Ramos (cell line): ENCODE measurements around the gene GLT6D1.
"Not testable (repeated sequence)": the region's sequence is repeated elsewhere in the genome, so short reads cannot be mapped to it uniquely, and the experiment has no call there.

Source experiments
- in situ Hi-C: fragments of 300-500 bp; cut with MboI; formaldehyde crosslinking; loops from one replicate; pipeline ENCODE4 v1.14.3; 2022; ENCODE audit warnings: low sequenced_read_pairs; ENCODE audit not compliant: unreplicated experiment

The GLT6D1 gene

GRCh38 chr9:135639196-135639595 lies at the start of gene GLT6D1:
Gene GLT6D1, minus strand, starts transcription at chr9:135639540. Its CDS starts 353 bp downstream, at chr9:135639187.
- in situ Hi-C loops, result no loop called here

- in situ Hi-C loops, result no loop called here
These were observed 49.7 kb upstream of the GLT6D1 start for GRCh38 chr9:135689011-135689410.

- in situ Hi-C loops, result no loop called here
These were observed 47.9 kb upstream of the GLT6D1 start for GRCh38 chr9:135687216-135687615.

GRCh38 chr9:135684691-135685090 lies 45.4 kb upstream of the GLT6D1 start:
- in situ Hi-C loops, result no loop called here

GRCh38 chr9:135683401-135684034 lies 44.2 kb upstream of the GLT6D1 start:
- in situ Hi-C loops, result no loop called here

GRCh38 chr9:135681161-135681560 lies 41.8 kb upstream of the GLT6D1 start:
- in situ Hi-C loops, result no loop called here

GRCh38 chr9:135680056-135680455 lies 40.7 kb upstream of the GLT6D1 start:
- in situ Hi-C loops, result no loop called here

- in situ Hi-C loops, result no loop called here
These were observed 39.1 kb upstream of the GLT6D1 start for GRCh38 chr9:135678236-135679017.

GRCh38 chr9:135677641-135678168 lies 38.4 kb upstream of the GLT6D1 start:
- in situ Hi-C loops, result no loop called here

- in situ Hi-C loops, result no loop called here
These were observed 37.6 kb upstream of the GLT6D1 start for GRCh38 chr9:135676891-135677290.

- in situ Hi-C loops, result no loop called here
These were observed 35.6 kb upstream of the GLT6D1 start for GRCh38 chr9:135674977-135675376.

GRCh38 chr9:135673941-135674340 lies 34.6 kb upstream of the GLT6D1 start:
- in situ Hi-C loops, result no loop called here

GRCh38 chr9:135672786-135673185 lies 33.4 kb upstream of the GLT6D1 start:
- in situ Hi-C loops, result not testable (repeated sequence)

GRCh38 chr9:135671591-135672041 lies 32.3 kb upstream of the GLT6D1 start:
- in situ Hi-C loops, result no loop called here

- in situ Hi-C loops, result no loop called here
These were observed 31.6 kb upstream of the GLT6D1 start for GRCh38 chr9:135670721-135671590.

- in situ Hi-C loops, result no loop called here
These were observed 30.4 kb upstream of the GLT6D1 start for GRCh38 chr9:135669616-135670285.

GRCh38 chr9:135669018-135669417 lies 29.7 kb upstream of the GLT6D1 start:
- in situ Hi-C loops, result not testable (repeated sequence)

- in situ Hi-C loops, result no loop called here
These were observed 28.2 kb upstream of the GLT6D1 start for GRCh38 chr9:135667463-135668001.

GRCh38 chr9:135666534-135667462 lies 27.5 kb upstream of the GLT6D1 start:
- in situ Hi-C loops, result no loop called here
